VCaP (cell line): ENCODE results near the gene KDM4F.

Experiments used
- H3K27ac ChIP-seq: fragments of 450-650 bp; 2 replicates; pipeline ENCODE4 v1.5.1; 2017
- TF ChIP-seq, protein P1 (sequence below): fragments of 450-650 bp; conservative IDR thresholded peaks from 2 replicates; pipeline ENCODE4 v1.5.1; 2017; ENCODE audit warnings: mild to moderate bottlenecking, moderate library complexity

The KDM4F gene

DNA sequence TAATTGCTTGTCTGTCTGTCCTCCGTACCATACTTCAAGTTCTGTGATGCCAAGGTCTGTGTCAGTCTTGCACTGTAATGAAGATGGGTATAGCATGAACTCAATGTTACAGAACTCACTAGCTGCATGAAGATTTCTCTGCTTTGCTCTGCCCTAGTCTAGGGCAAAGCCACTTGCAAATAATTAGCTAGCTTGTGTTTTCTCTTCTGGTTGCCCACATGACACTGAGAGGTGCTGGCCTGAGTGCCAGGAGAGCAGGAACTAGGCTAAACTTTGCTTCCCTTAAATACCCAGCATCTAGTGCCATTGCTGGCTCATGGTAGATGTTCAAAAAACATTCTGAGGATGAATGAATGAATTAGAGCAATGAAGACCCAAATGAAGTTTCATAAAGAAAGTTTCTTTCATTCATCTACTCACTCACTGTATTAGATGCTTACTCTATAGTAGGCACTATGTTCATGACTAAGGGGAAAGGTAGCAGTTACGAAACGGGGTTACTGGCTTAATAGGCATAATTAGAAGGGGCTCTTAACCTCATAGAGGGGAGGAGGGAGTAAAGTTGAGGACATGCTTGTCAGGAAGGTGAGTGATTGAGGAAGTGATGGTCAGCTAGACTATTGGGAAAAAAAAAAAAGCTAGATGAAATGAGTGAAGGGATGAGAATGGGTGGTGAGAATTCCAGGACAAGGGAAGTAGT lies 36.0 kb downstream of the KDM4F start:
- TF ChIP-seq, protein P1, sequence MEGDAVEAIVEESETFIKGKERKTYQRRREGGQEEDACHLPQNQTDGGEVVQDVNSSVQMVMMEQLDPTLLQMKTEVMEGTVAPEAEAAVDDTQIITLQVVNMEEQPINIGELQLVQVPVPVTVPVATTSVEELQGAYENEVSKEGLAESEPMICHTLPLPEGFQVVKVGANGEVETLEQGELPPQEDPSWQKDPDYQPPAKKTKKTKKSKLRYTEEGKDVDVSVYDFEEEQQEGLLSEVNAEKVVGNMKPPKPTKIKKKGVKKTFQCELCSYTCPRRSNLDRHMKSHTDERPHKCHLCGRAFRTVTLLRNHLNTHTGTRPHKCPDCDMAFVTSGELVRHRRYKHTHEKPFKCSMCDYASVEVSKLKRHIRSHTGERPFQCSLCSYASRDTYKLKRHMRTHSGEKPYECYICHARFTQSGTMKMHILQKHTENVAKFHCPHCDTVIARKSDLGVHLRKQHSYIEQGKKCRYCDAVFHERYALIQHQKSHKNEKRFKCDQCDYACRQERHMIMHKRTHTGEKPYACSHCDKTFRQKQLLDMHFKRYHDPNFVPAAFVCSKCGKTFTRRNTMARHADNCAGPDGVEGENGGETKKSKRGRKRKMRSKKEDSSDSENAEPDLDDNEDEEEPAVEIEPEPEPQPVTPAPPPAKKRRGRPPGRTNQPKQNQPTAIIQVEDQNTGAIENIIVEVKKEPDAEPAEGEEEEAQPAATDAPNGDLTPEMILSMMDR = no peak
- peak overlapping the region; percentile 83 for H3K27ac ChIP-seq

DNA sequence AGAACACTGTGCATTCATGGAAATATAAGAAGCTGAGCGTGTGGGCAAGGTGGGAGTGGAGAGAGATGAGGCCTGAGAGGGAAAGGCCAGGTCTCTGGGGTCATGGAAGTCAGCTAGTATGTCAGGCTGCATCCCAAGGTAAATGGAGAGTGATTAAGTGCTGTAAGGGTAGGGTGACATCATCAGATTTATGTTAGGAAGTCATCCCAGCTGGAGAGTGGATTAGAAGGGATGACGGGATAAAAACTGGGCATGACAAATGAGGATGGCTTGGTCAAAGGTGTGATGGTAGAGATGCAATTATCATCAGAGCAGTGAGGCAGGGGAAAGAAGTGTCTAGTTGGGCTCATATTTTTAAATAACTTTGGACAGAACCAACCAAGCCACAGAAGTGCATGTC lies 36.9 kb downstream of the KDM4F start:
- TF ChIP-seq, protein P1 = no peak
- H3K27ac ChIP-seq = peak overlapping the region; percentile 83

GRCh38 chr11:95086836-95087570 lies 37.8 kb downstream of the KDM4F start:
- TF ChIP-seq, protein P1 = no peak
- peak overlapping the region; percentile 83 for H3K27ac ChIP-seq

DNA sequence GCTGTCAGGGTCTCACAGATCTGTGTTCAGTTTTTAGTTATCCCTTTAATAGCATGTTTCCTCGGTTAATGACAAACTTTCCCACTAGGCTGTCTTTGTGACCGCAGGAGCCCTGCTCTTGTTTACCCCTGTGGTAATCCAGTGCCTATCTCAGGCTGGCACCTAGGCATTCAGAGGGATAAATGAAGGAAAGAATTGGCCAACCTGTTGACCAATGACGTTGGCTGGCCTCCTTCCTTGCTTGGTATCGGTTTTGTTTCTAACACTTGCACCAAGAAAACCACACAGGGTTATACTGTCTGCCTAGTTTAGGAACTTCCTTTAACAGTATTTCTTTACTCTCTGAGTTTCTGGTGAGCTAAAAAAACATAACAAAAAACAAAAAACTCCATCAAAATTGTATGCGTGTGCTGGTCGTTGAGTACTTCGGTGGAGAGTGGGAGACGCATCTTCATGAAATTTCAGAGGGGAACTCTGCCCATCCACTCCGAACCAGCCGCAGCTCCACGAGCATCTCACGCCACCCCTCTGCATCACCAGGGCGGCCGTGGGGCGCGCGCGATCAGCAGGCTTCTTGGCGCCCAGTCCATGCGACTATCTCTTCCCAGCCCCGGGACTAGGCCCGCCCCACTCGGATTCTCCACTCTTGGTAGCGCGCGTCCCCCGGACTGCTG lies 39.9 kb downstream of the KDM4F start:
- H3K27ac ChIP-seq = peak overlapping the region; percentile 83
- TF ChIP-seq, protein P1 = no peak

DNA sequence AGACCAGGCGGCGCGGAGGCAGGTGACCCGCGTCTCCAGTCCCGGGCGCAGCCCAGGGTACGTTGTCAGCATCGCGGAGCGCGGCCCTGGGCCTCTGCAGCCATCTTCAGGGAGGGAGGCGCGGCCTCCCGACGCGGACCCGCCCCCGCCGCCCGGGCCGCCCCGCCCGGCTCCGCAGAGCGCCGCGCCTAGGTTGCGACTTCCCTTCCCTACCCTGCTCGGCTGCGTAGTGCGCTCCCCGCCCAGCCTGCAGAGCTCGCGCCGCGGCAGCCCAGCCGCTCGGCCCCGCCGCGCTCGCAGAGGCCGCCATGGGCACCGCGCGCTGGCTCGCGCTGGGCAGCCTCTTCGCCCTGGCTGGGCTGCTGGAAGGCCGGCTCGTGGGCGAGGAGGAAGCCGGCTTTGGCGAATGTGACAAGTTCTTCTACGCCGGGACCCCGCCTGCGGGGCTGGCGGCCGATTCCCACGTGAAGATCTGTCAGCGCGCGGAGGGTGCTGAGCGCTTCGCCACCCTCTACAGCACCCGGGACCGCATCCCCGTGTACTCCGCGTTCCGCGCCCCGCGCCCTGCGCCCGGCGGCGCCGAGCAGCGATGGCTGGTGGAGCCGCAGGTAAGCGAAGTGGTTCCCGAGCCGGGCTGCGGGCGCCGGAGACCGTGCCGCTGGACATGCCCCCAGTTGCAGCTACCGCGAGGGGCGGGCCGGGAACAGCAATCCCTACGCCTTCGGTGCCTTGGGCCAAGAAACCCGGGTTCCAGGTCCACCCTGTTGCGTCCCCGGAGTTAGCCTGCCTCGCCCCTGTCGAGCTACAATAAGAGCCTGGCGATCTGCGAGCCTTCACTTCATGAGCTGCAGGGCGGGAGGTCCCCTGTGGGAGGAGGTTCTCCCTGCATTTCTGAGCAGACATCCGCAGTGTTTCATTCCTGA lies 40.7 kb downstream of the KDM4F start, which contains the start of gene ENDOD1:
Gene ENDOD1, plus strand, starts transcription at position 227 of the 923 bp plus-strand sequence. Its CDS starts 82 bp downstream, at position 309.
- H3K27ac ChIP-seq = peak within 1 kb of the TSS; percentile 83
- TF ChIP-seq, protein P1 = 0 out of 2 replicates have a peak, but pooled peaks have one; percentile 10

DNA sequence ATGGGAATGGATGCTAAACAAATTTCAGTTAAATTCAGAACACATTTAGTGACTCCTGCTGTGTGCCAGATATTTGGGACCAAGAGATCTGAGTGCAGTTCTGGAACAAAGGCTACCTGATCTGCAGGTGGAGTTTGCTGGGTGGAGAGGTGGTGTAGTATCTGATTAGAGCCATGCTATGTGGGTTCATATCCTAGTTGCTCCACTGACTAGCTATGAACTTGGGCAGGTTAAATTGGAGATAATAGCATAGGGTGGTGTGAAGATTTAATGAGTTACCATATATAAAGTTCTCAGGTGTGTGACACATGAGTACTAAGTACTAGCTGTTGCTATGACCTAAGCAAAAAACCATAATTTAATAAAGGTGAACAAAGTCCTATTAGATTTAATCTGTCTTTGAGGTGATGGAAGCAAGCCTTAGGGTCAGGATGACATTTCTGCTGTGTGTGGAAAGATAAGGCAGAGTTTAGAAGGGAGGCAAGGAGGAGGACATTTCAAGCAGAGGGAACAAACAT lies 42.5 kb downstream of the KDM4F start:
- TF ChIP-seq, protein P1 = no peak
- no peak overlapping the region for H3K27ac ChIP-seq
